HEK293 (cell line): ENCODE results near the gene TBC1D16.

ENCODE experiments used
- CTCF ChIA-PET: fragments of 350-600 bp; formaldehyde crosslinking; extraction: SDS; loops from one replicate; lab custom pipeline; 2021; ENCODE audit warnings: antibody characterized with exemption; lab: Yijun Ruan, JAX
- POLR2A ChIA-PET: fragments of 300-600 bp; formaldehyde crosslinking; extraction: SDS; loops from one replicate; lab custom pipeline; 2020; ENCODE audit warnings: antibody characterized with exemption, inconsistent platforms; lab: Yijun Ruan, JAX
- H3K27ac ChIP-seq: fragments of 200-500 bp; sonication (Bioruptor generic); 2 replicates; pipeline ENCODE4 v1.5.1; 2014; ENCODE audit warnings: low read depth, low read length, control low read depth, inconsistent platforms; ENCODE audit errors: extremely low read depth
- H3K36me3 ChIP-seq, 2 experiments: fragments of 200-500 bp in 1 of 2; sonication (Bioruptor generic) in 1 of 2; 1 replicate in 1 of 2; 2 replicates in 1 of 2; pipeline ENCODE4 v1.5.1; 2014 to 2017; ENCODE audit warnings: inconsistent platforms in 2 of 2, low read length in 2 of 2; ENCODE audit not compliant: control insufficient read depth in 2 of 2, insufficient read depth in 1 of 2
- H3K4me1 ChIP-seq: fragments of 200-500 bp; sonication (Bioruptor generic); 2 replicates; pipeline ENCODE4 v1.5.1; 2014; ENCODE audit warnings: mild to moderate bottlenecking, low read length, inconsistent platforms; ENCODE audit not compliant: control insufficient read depth, insufficient read depth
- H3K4me3 ChIP-seq: 2 replicates; pipeline ENCODE4 v1.5.1; 2011; ENCODE audit warnings: low read depth, mild to moderate bottlenecking, control low read depth, low read length, moderate library complexity
- H3K9me3 ChIP-seq: fragments of 200-500 bp; sonication (Bioruptor generic); 2 replicates; pipeline ENCODE4 v1.5.1; 2014; ENCODE audit warnings: low read depth, low read length, inconsistent platforms; ENCODE audit not compliant: control insufficient read depth, insufficient read depth
- GLIS1 ChIP-seq: fragments of 450-650 bp; formaldehyde crosslinking; IDR thresholded peaks from 2 replicates; pipeline ENCODE4 v1.5.1; 2016; ENCODE audit warnings: missing biosample characterization, missing genetic modification characterization
- HOXD13 ChIP-seq: sonication (generic); formaldehyde crosslinking; IDR thresholded peaks from 2 replicates; pipeline ENCODE4 v1.8.0; 2022; ENCODE audit warnings: missing genetic modification reagents, borderline replicate concordance
- KLF9 ChIP-seq: fragments of 450-650 bp; formaldehyde crosslinking; IDR thresholded peaks from 2 replicates; pipeline ENCODE4 v1.5.1; 2016; ENCODE audit warnings: missing biosample characterization, missing genetic modification characterization, low read depth
- RBAK ChIP-seq: fragments of 450-650 bp; formaldehyde crosslinking; IDR thresholded peaks from 2 replicates; pipeline ENCODE4 v1.5.1; 2016; ENCODE audit warnings: missing biosample characterization, missing genetic modification characterization
- SP3 ChIP-seq: fragments of 450-650 bp; formaldehyde crosslinking; IDR thresholded peaks from 2 replicates; pipeline ENCODE4 v1.5.1; 2016; ENCODE audit warnings: missing biosample characterization, missing genetic modification characterization
- SP7 ChIP-seq: fragments of 450-650 bp; formaldehyde crosslinking; IDR thresholded peaks from 2 replicates; pipeline ENCODE4 v1.5.1; 2016; ENCODE audit warnings: missing biosample characterization, missing genetic modification characterization
- ZFP69B ChIP-seq: fragments of 450-650 bp; formaldehyde crosslinking; IDR thresholded peaks from 2 replicates; pipeline ENCODE4 v1.5.1; 2016; ENCODE audit warnings: missing biosample characterization, missing genetic modification characterization
- ZNF114 ChIP-seq: fragments of 450-650 bp; formaldehyde crosslinking; IDR thresholded peaks from 2 replicates; pipeline ENCODE4 v1.5.0; 2017; ENCODE audit warnings: missing biosample characterization, missing genetic modification characterization
- ZNF184 ChIP-seq: fragments of 450-650 bp; IDR thresholded peaks from 2 replicates; pipeline ENCODE4 v1.5.1; 2018; ENCODE audit warnings: missing biosample characterization, mild to moderate bottlenecking, missing genetic modification characterization
- ZNF19 ChIP-seq: fragments of 450-650 bp; formaldehyde crosslinking; IDR thresholded peaks from 2 replicates; pipeline ENCODE4; 2016; ENCODE audit warnings: missing biosample characterization, missing genetic modification characterization, low read depth
- ZNF335 ChIP-seq: fragments of 450-650 bp; formaldehyde crosslinking; conservative IDR thresholded peaks from 2 replicates; pipeline ENCODE4 v1.5.1; 2016; ENCODE audit warnings: missing biosample characterization, missing genetic modification characterization
- ZNF354C ChIP-seq: fragments of 450-650 bp; formaldehyde crosslinking; IDR thresholded peaks from 2 replicates; pipeline ENCODE4 v1.5.1; 2016; ENCODE audit warnings: missing biosample characterization, missing genetic modification characterization, low read depth, borderline replicate concordance
- ZNF391 ChIP-seq: fragments of 450-650 bp; formaldehyde crosslinking; IDR thresholded peaks from 2 replicates; pipeline ENCODE4 v1.5.1; 2016; ENCODE audit warnings: low read depth, missing biosample characterization, missing genetic modification characterization, borderline replicate concordance
- ZNF426 ChIP-seq: fragments of 450-650 bp; formaldehyde crosslinking; IDR thresholded peaks from 2 replicates; pipeline ENCODE4 v1.5.1; 2017; ENCODE audit warnings: missing biosample characterization, missing genetic modification characterization, mild to moderate bottlenecking, inconsistent platforms, moderate library complexity
- ZNF48 ChIP-seq: fragments of 450-650 bp; formaldehyde crosslinking; IDR thresholded peaks from 2 replicates; pipeline ENCODE4 v1.5.1; 2016; ENCODE audit warnings: missing biosample characterization, missing genetic modification characterization
- ZNF514 ChIP-seq: fragments of 450-650 bp; formaldehyde crosslinking; IDR thresholded peaks from 2 replicates; pipeline ENCODE4 v1.5.1; 2016; ENCODE audit warnings: missing biosample characterization, missing genetic modification characterization
- ZNF549 ChIP-seq: fragments of 450-650 bp; IDR thresholded peaks from 2 replicates; pipeline ENCODE4 v1.5.1; 2018; ENCODE audit warnings: missing biosample characterization, missing genetic modification characterization, mild to moderate bottlenecking, inconsistent platforms, moderate library complexity
- ZNF600 ChIP-seq: fragments of 450-650 bp; formaldehyde crosslinking; IDR thresholded peaks from 2 replicates; pipeline ENCODE4 v1.5.1; 2016; ENCODE audit warnings: missing biosample characterization, missing genetic modification characterization
- ZNF624 ChIP-seq: fragments of 450-650 bp; formaldehyde crosslinking; IDR thresholded peaks from 2 replicates; pipeline ENCODE4 v1.5.1; 2017; ENCODE audit warnings: missing biosample characterization, missing genetic modification characterization
- ZNF626 ChIP-seq: fragments of 450-650 bp; sonication (Bioruptor Pico); formaldehyde crosslinking; IDR thresholded peaks from 2 replicates; pipeline ENCODE4 v1.5.1; 2018; ENCODE audit warnings: missing biosample characterization, missing genetic modification characterization, inconsistent platforms
- ZNF677 ChIP-seq: fragments of 450-650 bp; IDR thresholded peaks from 2 replicates; pipeline ENCODE4 v1.5.0; 2018; ENCODE audit warnings: missing biosample characterization, mild to moderate bottlenecking, missing genetic modification characterization, moderate library complexity
- ZNF777 ChIP-seq: fragments of 450-650 bp; formaldehyde crosslinking; IDR thresholded peaks from 2 replicates; pipeline ENCODE4 v1.5.1; 2017; ENCODE audit warnings: missing biosample characterization, missing genetic modification characterization, borderline replicate concordance
- ZNF791 ChIP-seq: fragments of 450-650 bp; formaldehyde crosslinking; IDR thresholded peaks from 2 replicates; pipeline ENCODE4 v1.5.1; 2016; ENCODE audit warnings: missing biosample characterization, missing genetic modification characterization
- TF ChIP-seq, protein P1 (sequence below): fragments of 450-650 bp; formaldehyde crosslinking; IDR thresholded peaks from 2 replicates; pipeline ENCODE4 v1.5.1; 2016; ENCODE audit warnings: missing biosample characterization, missing genetic modification characterization
- TF ChIP-seq, protein P2 (sequence below): fragments of 450-650 bp; formaldehyde crosslinking; IDR thresholded peaks from 2 replicates; pipeline ENCODE4 v1.5.1; 2017; ENCODE audit warnings: missing biosample characterization, missing genetic modification characterization
- TF ChIP-seq, protein P3 (sequence below): fragments of 450-650 bp; formaldehyde crosslinking; IDR thresholded peaks from 2 replicates; pipeline ENCODE4 v1.5.1; 2017; ENCODE audit warnings: missing biosample characterization, missing genetic modification characterization

Gene TBC1D16

GRCh38 chr17:80002070-80002641, 33.5 kb downstream of the TBC1D16 start:
- TF ChIP-seq ZNF335 (no peak), ZNF777 (no peak), ZNF600 (tag by site-specific recombination) (peak; percentile 38; the same call in 1 of the 2 replicates)
- ChIA-PET POLR2A (no interaction called here), CTCF (interaction anchor here (5.1 kb wide), 1 partner anchor 8 kb away, joined by 41 read pairs; no protein-coding TSS in a partner anchor)
- no peaks in the 10 kb centered on the region for H3K9me3 ChIP-seq
- H3K36me3 ChIP-seq: peaks cover 0 to 5% of the 10 kb centered on the region in 2 experiments; a peak in 2 of 3 replicates
- H3K27ac ChIP-seq: no peak overlapping the region
- H3K4me3 ChIP-seq: no peak overlapping the region
- no peaks in the 10 kb centered on the region for H3K4me1 ChIP-seq

DNA sequence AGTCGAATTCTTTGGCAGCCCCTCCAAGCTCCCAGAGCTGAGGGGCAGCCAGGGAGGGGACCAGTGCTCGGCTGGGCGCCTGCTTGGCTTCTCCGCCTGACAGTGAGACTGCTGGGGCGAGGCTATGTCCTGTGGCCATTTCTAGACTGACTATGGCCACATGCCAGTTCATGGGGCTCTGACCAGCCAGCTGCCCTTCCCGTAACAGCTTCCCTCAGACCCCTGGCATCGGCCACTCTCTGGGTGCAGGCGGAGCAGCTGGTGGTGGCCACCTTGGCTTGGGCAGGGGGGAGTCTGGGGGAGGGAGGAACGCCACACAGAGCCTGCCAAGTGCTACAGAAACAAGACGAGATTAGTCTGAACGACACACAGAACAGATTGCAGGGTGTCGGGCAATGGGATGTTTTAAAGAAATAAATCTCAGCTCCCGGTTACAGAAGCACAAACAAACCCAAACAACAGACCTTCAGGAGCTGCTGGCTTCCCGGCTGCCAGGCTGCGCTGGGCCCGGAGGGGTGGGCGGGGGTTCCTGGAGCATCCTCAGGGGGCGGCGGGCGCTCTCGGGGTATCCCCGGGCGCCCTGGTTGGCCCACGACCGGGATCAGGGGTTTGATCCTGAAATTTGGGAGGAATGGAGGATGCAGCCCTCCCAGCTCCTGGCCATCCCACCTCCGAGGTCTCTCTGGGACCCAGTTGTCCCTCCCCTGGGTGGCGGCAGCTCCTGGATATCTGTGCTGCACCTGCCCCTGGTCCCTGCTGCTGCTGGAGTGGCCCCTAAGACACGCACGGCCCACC, 34.5 kb downstream of the TBC1D16 start:
- H3K36me3 ChIP-seq: peaks cover 0 to 5% of the 10 kb centered on the region in 2 experiments; a peak in 2 of 3 replicates
- POLR2A ChIA-PET: no interaction called here
- H3K4me3 ChIP-seq: no peak overlapping the region
- H3K4me1 ChIP-seq: no peaks in the 10 kb centered on the region
- H3K9me3 ChIP-seq: no peaks in the 10 kb centered on the region
- TF ChIP-seq HOXD13 (CRISPR knock-in tag) (no peak), SP7 (tag by site-specific recombination) (no peak), KLF9 (no peak), ZNF791 (tag by site-specific recombination) (no peak), ZNF391 (no peak), ZNF677 (tag by site-specific recombination) (no peak), GLIS1 (tag by site-specific recombination) (no peak), ZNF19 (no peak), ZNF335 (no peak), ZNF514 (tag by site-specific recombination) (no peak), ZNF426 (tag by site-specific recombination) (no peak), ZNF624 (tag by site-specific recombination) (no peak), ZNF184 (tag by site-specific recombination) (no peak)
- CTCF ChIA-PET: interaction anchor here (0.8 to 1.1 kb wide), 3 partner anchors 20 to 100 kb away, joined by 3 read pairs; partner anchors contain the start of gene GAA
- no peak overlapping the region for H3K27ac ChIP-seq

GRCh38 chr17:80000136-80000535, 35.5 kb downstream of the TBC1D16 start:
- Histone ChIP-seq H3K36me3 (peaks cover 0 to 5% of the 10 kb centered on the region in 2 experiments; a peak in 2 of 3 replicates), H3K27ac (no peak overlapping the region), H3K9me3 (no peaks in the 10 kb centered on the region), H3K4me1 (no peaks in the 10 kb centered on the region), H3K4me3 (no peak overlapping the region)
- POLR2A ChIA-PET: no interaction called here
- CTCF ChIA-PET: interaction anchor here (0.8 to 1.3 kb wide), 4 partner anchors 8 to 210 kb away, joined by 3 to 8 read pairs (median 4); no protein-coding TSS in a partner anchor
- TF ChIP-seq ZNF114 (no peak), ZNF48 (tag by site-specific recombination) (no peak), SP3 (tag by site-specific recombination) (no peak), ZFP69B (tag by site-specific recombination) (no peak), ZNF354C (tag by site-specific recombination) (no peak), RBAK (tag by site-specific recombination) (no peak), ZNF626 (tag by site-specific recombination) (no peak), ZNF549 (no peak)
- TF ChIP-seq, protein P1, sequence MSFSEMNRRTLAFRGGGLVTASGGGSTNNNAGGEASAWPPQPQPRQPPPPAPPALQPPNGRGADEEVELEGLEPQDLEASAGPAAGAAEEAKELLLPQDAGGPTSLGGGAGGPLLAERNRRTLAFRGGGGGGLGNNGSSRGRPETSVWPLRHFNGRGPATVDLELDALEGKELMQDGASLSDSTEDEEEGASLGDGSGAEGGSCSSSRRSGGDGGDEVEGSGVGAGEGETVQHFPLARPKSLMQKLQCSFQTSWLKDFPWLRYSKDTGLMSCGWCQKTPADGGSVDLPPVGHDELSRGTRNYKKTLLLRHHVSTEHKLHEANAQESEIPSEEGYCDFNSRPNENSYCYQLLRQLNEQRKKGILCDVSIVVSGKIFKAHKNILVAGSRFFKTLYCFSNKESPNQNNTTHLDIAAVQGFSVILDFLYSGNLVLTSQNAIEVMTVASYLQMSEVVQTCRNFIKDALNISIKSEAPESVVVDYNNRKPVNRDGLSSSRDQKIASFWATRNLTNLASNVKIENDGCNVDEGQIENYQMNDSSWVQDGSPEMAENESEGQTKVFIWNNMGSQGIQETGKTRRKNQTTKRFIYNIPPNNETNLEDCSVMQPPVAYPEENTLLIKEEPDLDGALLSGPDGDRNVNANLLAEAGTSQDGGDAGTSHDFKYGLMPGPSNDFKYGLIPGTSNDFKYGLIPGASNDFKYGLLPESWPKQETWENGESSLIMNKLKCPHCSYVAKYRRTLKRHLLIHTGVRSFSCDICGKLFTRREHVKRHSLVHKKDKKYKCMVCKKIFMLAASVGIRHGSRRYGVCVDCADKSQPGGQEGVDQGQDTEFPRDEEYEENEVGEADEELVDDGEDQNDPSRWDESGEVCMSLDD: no peak
- TF ChIP-seq, protein P2, sequence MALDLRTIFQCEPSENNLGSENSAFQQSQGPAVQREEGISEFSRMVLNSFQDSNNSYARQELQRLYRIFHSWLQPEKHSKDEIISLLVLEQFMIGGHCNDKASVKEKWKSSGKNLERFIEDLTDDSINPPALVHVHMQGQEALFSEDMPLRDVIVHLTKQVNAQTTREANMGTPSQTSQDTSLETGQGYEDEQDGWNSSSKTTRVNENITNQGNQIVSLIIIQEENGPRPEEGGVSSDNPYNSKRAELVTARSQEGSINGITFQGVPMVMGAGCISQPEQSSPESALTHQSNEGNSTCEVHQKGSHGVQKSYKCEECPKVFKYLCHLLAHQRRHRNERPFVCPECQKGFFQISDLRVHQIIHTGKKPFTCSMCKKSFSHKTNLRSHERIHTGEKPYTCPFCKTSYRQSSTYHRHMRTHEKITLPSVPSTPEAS (tag by site-specific recombination): no peak
- TF ChIP-seq, protein P3, sequence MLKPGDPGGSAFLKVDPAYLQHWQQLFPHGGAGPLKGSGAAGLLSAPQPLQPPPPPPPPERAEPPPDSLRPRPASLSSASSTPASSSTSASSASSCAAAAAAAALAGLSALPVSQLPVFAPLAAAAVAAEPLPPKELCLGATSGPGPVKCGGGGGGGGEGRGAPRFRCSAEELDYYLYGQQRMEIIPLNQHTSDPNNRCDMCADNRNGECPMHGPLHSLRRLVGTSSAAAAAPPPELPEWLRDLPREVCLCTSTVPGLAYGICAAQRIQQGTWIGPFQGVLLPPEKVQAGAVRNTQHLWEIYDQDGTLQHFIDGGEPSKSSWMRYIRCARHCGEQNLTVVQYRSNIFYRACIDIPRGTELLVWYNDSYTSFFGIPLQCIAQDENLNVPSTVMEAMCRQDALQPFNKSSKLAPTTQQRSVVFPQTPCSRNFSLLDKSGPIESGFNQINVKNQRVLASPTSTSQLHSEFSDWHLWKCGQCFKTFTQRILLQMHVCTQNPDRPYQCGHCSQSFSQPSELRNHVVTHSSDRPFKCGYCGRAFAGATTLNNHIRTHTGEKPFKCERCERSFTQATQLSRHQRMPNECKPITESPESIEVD (tag by site-specific recombination): no peak
- TF ChIP-seq, all 188 proteins: peak for 0
